HG03457 (cell line): Measurements from ENCODE around the gene EGFL7.

Experiments used
- ATAC-seq: cut with Tn5 transposase; IDR thresholded peaks from one replicate; pipeline ENCODE4 v1.9.1; 2021; ENCODE audit warnings: moderate number of reproducible peaks; ENCODE audit not compliant: unreplicated experiment

The EGFL7 gene

GRCh38 chr9:136684799-136685198, 22.1 kb downstream of the EGFL7 start:
- ATAC-seq, result no peak

- ATAC-seq, result no peak
These were observed 22.5 kb downstream of the EGFL7 start for GRCh38 chr9:136685216-136685615.

- ATAC-seq, result no peak
These were observed 23.2 kb downstream of the EGFL7 start for GRCh38 chr9:136685790-136686533.

- ATAC-seq, result no peak
These were observed 23.7 kb downstream of the EGFL7 start for GRCh38 chr9:136686534-136686793.

GRCh38 chr9:136686794-136687711, 24.3 kb downstream of the EGFL7 start, which contains the start of gene AGPAT2:
AGPAT2 (minus strand) TSS chr9:136687457; CDS start chr9:136687357, 100 bp downstream.
- ATAC-seq, result no peak

- no peak for ATAC-seq
These were observed 25.1 kb downstream of the EGFL7 start for GRCh38 chr9:136687721-136688223.

GRCh38 chr9:136688274-136689107, 25.8 kb downstream of the EGFL7 start:
- ATAC-seq, result no peak

GRCh38 chr9:136689108-136689460, 26.4 kb downstream of the EGFL7 start:
- no peak for ATAC-seq

GRCh38 chr9:136690104-136690805, 27.5 kb downstream of the EGFL7 start:
- no peak for ATAC-seq

- ATAC-seq, result no peak
These were observed 28.1 kb downstream of the EGFL7 start for GRCh38 chr9:136690806-136691261.

- no peak for ATAC-seq
These were observed 28.8 kb downstream of the EGFL7 start for GRCh38 chr9:136691316-136692184.

- ATAC-seq, result no peak
These were observed 29.7 kb downstream of the EGFL7 start for GRCh38 chr9:136692185-136693134.

- ATAC-seq, result no peak
These were observed 30.4 kb downstream of the EGFL7 start for GRCh38 chr9:136693135-136693489.

GRCh38 chr9:136693490-136694162, 30.9 kb downstream of the EGFL7 start:
- no peak for ATAC-seq

- no peak for ATAC-seq
These were observed 31.6 kb downstream of the EGFL7 start for GRCh38 chr9:136694163-136694871.

GRCh38 chr9:136694872-136695247, 32.1 kb downstream of the EGFL7 start:
- ATAC-seq, result no peak

- ATAC-seq, result no peak
These were observed 32.7 kb downstream of the EGFL7 start for GRCh38 chr9:136695435-136695895.
